HepG2 (cell line): ENCODE measurements around the gene TAB2. TPM values are rescaled to one million over a fixed set of nuclear protein-coding genes. Genes with fewer than 3 reads are reported as not detected.

Source experiments
- DR1 ChIP-seq: sonication (generic); formaldehyde crosslinking; IDR thresholded peaks from 2 replicates; pipeline ENCODE4 v1.8.0; 2021; ENCODE audit warnings: mild to moderate bottlenecking, missing genetic modification reagents, inconsistent platforms
- GFI1 ChIP-seq: sonication (generic); formaldehyde crosslinking; IDR thresholded peaks from 2 replicates; pipeline ENCODE4 v1.5.0; 2020; ENCODE audit warnings: missing genetic modification reagents, mild to moderate bottlenecking, borderline replicate concordance
- HNRNPK ChIP-seq: fragments of 200-400 bp; formaldehyde crosslinking; IDR thresholded peaks from 2 replicates; pipeline ENCODE4 v1.6.1; 2018; ENCODE audit warnings: low read length, low read depth, moderate library complexity, mild to moderate bottlenecking; ENCODE audit not compliant: poor library complexity, severe bottlenecking
- MAFK ChIP-seq, 2 experiments: IDR thresholded peaks in 1 of 2; conservative IDR thresholded peaks in 1 of 2; 2 replicates each; pipeline ENCODE4 v1.6.1; 2011; ENCODE audit warnings: improper control_type of control experiment in 2 of 2, low read length in 2 of 2
- SP4 ChIP-seq: sonication (generic); formaldehyde crosslinking; IDR thresholded peaks from 2 replicates; pipeline ENCODE4 v1.8.1; 2023; ENCODE audit warnings: mild to moderate bottlenecking, missing genetic modification reagents
- SRSF4 ChIP-seq: fragments of 200-400 bp; formaldehyde crosslinking; IDR thresholded peaks from one replicate; pipeline ENCODE4 v1.6.1; 2018; ENCODE audit warnings: mild to moderate bottlenecking, low read depth, low read length, moderate library complexity; ENCODE audit not compliant: poor library complexity, severe bottlenecking
- TEAD3 ChIP-seq: optimal IDR thresholded peaks from 2 replicates; pipeline ENCODE3; 2016; ENCODE audit warnings: borderline replicate concordance
- ZBTB3 ChIP-seq: sonication (generic); formaldehyde crosslinking; IDR thresholded peaks from 2 replicates; pipeline ENCODE4 v1.4.0; 2020; ENCODE audit warnings: low read depth, mild to moderate bottlenecking, moderate library complexity, missing genetic modification reagents, borderline replicate concordance
- ZFP36L1 ChIP-seq: sonication (generic); formaldehyde crosslinking; IDR thresholded peaks from 2 replicates; pipeline ENCODE4 v1.8.0; 2022; ENCODE audit warnings: mild to moderate bottlenecking, missing genetic modification reagents, moderate library complexity
- ZNF207 ChIP-seq: fragments of 450-650 bp; IDR thresholded peaks from 2 replicates; pipeline ENCODE4 v1.6.1; 2016; ENCODE audit warnings: antibody characterized with exemption, borderline replicate concordance
- ZNF24 ChIP-seq: fragments of 450-650 bp; IDR thresholded peaks from 2 replicates; pipeline ENCODE4 v1.6.1; 2017; ENCODE audit warnings: antibody characterized with exemption, mild to moderate bottlenecking
- polyA plus RNA-seq, 8 experiments: library from polyadenylated mRNA; depleted of rRNA in 3 of 8; stranded (reverse) in 7 of 8; unstranded in 1 of 8; fragments of >200 nt; fragmentation: Illumina TruSeq in 4 of 8; extraction: Trizol in 4 of 8; gene quantifications; 2 replicates each; pipeline versions ENCODE4 v1.2.1 to v1.2.3, GENCODE V29; 2011 to 2016; ENCODE audit warnings: low read depth in 4 of 8, missing spikeins in 1 of 8, mixed read lengths in 1 of 8; ENCODE audit not compliant: insufficient read depth in 1 of 8
- total RNA-seq, 5 experiments: library from RNA; depleted of rRNA; stranded (reverse); fragments of >200 nt; fragmentation: Illumina TruSeq; extraction: Trizol; gene quantifications; 2 replicates each; pipeline ENCODE4 v1.2.3, GENCODE V29; 2016; ENCODE audit warnings: low read depth in 1 of 5
- TF ChIP-seq, protein P1 (sequence below): sonication (generic); formaldehyde crosslinking; IDR thresholded peaks from 2 replicates; pipeline ENCODE4 v1.4.0; 2020; ENCODE audit warnings: missing genetic modification reagents
- TF ChIP-seq, protein P2 (sequence below), 2 experiments: sonication (generic) in 1 of 2; formaldehyde crosslinking in 1 of 2; IDR thresholded peaks; 2 replicates each; pipeline versions ENCODE4 v1.4.0 to v1.6.1; 2018 to 2020; ENCODE audit warnings: missing genetic modification reagents in 2 of 2, borderline replicate concordance in 1 of 2, low read depth in 1 of 2, mild to moderate bottlenecking in 1 of 2, missing biosample characterization in 1 of 2
- TF ChIP-seq, protein P3 (sequence below): sonication (generic); formaldehyde crosslinking; IDR thresholded peaks from 2 replicates; pipeline ENCODE4 v1.5.1; 2020; ENCODE audit warnings: missing genetic modification reagents, mild to moderate bottlenecking, borderline replicate concordance
- TF ChIP-seq, protein P4 (sequence below): sonication (generic); formaldehyde crosslinking; IDR thresholded peaks from 2 replicates; pipeline ENCODE4 v1.4.0; 2020; ENCODE audit warnings: mild to moderate bottlenecking, low read depth, missing genetic modification reagents

The TAB2 gene
- total and polyA plus RNA-seq, 2 of the 13 experiments (the other 11 are each of a cell fraction or from before 2014, with no cell fraction given) = 23.7 to 50.2 TPM

DNA sequence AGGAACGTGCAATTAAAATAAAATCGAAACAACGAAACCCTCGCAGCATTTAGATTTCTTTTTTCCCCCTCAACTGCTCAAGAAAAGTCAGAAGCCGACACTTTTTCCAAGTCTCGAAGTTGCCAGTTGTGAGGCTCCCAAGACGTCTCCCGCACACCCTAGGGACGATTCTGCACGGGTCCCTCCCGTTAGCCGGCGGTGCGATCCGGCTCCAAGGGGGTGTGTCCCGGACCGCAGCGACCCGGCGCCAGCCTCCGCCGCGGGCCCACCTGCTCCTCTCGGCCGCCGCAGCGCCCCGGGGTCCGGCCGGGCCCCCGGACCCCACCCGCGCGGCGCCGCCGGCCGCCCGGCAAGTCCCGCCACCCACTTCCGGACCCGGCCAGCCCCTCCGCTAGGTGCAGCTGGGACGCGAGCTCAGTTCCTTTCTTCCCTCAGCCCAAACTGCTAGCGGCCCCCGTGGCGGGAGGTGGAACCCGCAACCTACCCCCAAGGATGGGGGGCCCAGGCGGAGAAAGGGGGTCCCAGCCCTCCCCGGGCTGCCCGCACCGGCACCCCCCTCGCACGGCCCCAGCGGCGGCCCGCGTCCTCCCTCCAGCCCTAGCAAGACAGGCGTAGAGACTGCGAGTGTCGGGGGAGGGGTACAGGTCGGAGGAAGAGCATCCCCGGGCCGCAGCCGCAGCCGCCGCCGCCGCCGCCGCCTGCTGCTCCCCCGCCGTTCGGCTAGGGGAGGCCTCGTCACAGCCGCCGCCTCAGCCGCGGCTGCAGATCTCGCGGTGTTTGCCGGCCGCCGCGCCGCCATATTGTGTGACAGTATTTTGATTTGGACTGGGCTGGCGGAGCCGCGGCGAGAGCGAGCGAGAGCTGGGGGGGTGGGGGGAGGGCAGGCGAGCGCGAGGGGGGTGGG lies 520 bp upstream of the TAB2 start (continued):
- TF ChIP-seq, protein P1, sequence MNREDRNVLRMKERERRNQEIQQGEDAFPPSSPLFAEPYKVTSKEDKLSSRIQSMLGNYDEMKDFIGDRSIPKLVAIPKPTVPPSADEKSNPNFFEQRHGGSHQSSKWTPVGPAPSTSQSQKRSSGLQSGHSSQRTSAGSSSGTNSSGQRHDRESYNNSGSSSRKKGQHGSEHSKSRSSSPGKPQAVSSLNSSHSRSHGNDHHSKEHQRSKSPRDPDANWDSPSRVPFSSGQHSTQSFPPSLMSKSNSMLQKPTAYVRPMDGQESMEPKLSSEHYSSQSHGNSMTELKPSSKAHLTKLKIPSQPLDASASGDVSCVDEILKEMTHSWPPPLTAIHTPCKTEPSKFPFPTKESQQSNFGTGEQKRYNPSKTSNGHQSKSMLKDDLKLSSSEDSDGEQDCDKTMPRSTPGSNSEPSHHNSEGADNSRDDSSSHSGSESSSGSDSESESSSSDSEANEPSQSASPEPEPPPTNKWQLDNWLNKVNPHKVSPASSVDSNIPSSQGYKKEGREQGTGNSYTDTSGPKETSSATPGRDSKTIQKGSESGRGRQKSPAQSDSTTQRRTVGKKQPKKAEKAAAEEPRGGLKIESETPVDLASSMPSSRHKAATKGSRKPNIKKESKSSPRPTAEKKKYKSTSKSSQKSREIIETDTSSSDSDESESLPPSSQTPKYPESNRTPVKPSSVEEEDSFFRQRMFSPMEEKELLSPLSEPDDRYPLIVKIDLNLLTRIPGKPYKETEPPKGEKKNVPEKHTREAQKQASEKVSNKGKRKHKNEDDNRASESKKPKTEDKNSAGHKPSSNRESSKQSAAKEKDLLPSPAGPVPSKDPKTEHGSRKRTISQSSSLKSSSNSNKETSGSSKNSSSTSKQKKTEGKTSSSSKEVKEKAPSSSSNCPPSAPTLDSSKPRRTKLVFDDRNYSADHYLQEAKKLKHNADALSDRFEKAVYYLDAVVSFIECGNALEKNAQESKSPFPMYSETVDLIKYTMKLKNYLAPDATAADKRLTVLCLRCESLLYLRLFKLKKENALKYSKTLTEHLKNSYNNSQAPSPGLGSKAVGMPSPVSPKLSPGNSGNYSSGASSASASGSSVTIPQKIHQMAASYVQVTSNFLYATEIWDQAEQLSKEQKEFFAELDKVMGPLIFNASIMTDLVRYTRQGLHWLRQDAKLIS (CRISPR knock-in tag) = 0 out of 2 replicates have a peak, but pooled peaks have one; percentile 29
- TF ChIP-seq GFI1 (CRISPR knock-in tag) (no peak; the same call in 1 of the 2 replicates), SP4 (CRISPR knock-in tag) (peak; percentile 64), ZNF24 (no peak), TEAD3 (CRISPR knock-in tag) (no peak), MAFK (conservative IDR thresholded peaks at IDR 0.05 in 1 of 2, IDR thresholded peaks at IDR 0.05 in 1 of 2; ENCODE audit: low read length in 2 of 2) (no peak), ZFP36L1 (0 out of 2 replicates have a peak, but pooled peaks have one; percentile 34), ZBTB3 (CRISPR knock-in tag) (0 out of 2 replicates have a peak, but pooled peaks have one; percentile 59), SRSF4 (no peak), HNRNPK (peak; percentile 99), ZNF207 (no peak), DR1 (CRISPR knock-in tag) (no peak)
- TF ChIP-seq, protein P2, sequence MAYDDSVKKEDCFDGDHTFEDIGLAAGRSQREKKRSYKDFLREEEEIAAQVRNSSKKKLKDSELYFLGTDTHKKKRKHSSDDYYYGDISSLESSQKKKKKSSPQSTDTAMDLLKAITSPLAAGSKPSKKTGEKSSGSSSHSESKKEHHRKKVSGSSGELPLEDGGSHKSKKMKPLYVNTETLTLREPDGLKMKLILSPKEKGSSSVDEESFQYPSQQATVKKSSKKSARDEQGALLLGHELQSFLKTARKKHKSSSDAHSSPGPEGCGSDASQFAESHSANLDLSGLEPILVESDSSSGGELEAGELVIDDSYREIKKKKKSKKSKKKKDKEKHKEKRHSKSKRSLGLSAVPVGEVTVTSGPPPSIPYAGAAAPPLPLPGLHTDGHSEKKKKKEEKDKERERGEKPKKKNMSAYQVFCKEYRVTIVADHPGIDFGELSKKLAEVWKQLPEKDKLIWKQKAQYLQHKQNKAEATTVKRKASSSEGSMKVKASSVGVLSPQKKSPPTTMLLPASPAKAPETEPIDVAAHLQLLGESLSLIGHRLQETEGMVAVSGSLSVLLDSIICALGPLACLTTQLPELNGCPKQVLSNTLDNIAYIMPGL (CRISPR knock-in tag; IDR thresholded peaks at IDR 0.05; ENCODE audit: borderline replicate concordance in 1 of 2, low read depth in 1 of 2) = peak; percentile 33 to 94
- TF ChIP-seq, protein P3, sequence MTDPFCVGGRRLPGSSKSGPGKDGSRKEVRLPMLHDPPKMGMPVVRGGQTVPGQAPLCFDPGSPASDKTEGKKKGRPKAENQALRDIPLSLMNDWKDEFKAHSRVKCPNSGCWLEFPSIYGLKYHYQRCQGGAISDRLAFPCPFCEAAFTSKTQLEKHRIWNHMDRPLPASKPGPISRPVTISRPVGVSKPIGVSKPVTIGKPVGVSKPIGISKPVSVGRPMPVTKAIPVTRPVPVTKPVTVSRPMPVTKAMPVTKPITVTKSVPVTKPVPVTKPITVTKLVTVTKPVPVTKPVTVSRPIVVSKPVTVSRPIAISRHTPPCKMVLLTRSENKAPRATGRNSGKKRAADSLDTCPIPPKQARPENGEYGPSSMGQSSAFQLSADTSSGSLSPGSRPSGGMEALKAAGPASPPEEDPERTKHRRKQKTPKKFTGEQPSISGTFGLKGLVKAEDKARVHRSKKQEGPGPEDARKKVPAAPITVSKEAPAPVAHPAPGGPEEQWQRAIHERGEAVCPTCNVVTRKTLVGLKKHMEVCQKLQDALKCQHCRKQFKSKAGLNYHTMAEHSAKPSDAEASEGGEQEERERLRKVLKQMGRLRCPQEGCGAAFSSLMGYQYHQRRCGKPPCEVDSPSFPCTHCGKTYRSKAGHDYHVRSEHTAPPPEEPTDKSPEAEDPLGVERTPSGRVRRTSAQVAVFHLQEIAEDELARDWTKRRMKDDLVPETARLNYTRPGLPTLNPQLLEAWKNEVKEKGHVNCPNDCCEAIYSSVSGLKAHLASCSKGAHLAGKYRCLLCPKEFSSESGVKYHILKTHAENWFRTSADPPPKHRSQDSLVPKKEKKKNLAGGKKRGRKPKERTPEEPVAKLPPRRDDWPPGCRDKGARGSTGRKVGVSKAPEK = no peak
- TF ChIP-seq, protein P4, sequence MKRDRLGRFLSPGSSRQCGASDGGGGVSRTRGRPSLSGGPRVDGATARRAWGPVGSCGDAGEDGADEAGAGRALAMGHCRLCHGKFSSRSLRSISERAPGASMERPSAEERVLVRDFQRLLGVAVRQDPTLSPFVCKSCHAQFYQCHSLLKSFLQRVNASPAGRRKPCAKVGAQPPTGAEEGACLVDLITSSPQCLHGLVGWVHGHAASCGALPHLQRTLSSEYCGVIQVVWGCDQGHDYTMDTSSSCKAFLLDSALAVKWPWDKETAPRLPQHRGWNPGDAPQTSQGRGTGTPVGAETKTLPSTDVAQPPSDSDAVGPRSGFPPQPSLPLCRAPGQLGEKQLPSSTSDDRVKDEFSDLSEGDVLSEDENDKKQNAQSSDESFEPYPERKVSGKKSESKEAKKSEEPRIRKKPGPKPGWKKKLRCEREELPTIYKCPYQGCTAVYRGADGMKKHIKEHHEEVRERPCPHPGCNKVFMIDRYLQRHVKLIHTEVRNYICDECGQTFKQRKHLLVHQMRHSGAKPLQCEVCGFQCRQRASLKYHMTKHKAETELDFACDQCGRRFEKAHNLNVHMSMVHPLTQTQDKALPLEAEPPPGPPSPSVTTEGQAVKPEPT (CRISPR knock-in tag) = no peak
